ENCODE results near the gene ADAMTSL1.

The ADAMTSL1 gene

DNA sequence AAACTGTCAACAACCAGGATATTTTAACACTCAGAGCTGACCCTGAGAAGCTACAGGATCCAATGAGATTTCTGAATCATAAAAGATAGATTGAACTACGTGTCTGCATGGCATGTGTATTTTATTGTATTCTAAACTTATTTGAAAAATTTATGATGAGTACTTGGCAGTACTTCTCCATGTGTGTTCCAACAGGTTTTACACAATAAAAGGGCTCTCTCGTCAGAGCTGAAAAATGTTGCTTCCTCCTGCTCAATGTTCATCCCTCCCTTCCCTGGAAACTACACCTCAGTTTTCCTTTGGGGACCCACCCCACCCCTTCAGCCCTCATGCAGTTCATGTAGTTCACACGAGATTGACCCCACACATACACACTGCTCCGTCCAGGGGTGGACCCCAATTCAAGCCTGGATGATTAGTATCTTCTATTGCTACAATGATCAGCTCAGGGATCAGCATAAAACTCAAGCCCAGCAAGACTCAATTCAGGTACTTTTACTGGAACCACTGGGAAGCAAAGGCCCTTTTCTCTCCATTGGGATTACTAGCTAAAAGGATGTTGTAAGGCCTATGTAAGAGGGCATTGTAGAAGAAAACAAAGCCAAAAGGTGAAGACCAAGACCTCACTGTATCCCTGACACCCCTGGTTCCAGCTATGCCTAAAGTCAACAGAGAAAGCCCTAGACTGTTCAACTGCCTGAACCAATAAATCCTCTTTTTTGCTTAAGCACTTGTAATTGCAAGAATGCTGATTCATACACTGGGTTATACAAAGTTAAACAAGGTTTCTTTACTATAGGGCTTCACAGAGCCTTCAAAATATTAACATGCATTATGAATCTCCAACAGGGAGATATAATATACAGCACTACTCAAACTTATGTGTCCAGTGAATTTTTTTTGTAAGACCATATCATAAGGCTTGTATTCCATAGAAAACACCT, 446.5 kb downstream of the ADAMTSL1 start:
- no peak overlapping the region for H3K4me3 ChIP-seq (ENCODE audit: low read depth, low read length)
- DNase-seq (ENCODE audit: low read depth): no peak
- in situ Hi-C loops (cut with HindIII; ENCODE audit: low sequenced_read_pairs): no loop called here
- TF ChIP-seq, protein P1, sequence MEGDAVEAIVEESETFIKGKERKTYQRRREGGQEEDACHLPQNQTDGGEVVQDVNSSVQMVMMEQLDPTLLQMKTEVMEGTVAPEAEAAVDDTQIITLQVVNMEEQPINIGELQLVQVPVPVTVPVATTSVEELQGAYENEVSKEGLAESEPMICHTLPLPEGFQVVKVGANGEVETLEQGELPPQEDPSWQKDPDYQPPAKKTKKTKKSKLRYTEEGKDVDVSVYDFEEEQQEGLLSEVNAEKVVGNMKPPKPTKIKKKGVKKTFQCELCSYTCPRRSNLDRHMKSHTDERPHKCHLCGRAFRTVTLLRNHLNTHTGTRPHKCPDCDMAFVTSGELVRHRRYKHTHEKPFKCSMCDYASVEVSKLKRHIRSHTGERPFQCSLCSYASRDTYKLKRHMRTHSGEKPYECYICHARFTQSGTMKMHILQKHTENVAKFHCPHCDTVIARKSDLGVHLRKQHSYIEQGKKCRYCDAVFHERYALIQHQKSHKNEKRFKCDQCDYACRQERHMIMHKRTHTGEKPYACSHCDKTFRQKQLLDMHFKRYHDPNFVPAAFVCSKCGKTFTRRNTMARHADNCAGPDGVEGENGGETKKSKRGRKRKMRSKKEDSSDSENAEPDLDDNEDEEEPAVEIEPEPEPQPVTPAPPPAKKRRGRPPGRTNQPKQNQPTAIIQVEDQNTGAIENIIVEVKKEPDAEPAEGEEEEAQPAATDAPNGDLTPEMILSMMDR (IDR thresholded peaks at IDR 0.05; ENCODE audit: low read depth, low read length, missing control alignments): no peak

DNA sequence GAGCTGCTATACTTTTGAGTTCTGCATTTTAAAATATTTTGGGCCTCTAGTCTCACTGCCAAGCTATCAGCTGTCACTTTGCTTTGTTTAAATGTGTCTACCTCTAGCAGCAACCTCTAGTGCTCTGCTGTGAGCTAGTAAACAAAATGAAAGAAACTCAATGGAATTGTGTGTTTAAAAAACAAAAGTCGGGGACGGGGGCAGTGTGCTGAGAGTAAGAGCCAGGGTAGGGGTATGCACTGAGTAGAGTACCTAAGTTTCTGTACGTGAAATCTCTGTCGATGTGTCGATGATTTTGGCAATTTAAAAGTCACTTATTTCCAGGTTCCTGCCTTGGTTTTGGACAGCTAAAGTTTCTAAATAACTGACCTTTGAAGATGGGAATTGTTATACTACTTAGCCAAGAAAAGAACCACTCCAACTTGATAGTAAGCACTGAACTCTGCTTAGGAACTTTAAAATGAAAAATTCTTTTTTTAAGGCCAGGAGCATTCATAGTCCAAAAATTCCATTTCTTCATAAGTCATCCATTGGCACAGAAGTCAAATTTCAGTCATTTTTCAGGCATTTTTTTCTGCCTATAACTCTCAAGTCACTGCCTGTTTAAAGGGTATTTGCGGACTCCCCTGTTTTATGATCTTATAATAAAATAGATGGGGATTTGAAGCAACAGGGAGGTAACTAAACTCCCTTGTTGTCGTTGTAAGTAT, 447.6 kb downstream of the ADAMTSL1 start:
- in situ Hi-C loops (cut with HindIII; ENCODE audit: low sequenced_read_pairs): no loop called here
- TF ChIP-seq, protein P1 (IDR thresholded peaks at IDR 0.05; ENCODE audit: low read depth, low read length, missing control alignments): no peak
- no peak for DNase-seq (ENCODE audit: low read depth)
- H3K4me3 ChIP-seq (ENCODE audit: low read depth, low read length): no peak overlapping the region

DNA sequence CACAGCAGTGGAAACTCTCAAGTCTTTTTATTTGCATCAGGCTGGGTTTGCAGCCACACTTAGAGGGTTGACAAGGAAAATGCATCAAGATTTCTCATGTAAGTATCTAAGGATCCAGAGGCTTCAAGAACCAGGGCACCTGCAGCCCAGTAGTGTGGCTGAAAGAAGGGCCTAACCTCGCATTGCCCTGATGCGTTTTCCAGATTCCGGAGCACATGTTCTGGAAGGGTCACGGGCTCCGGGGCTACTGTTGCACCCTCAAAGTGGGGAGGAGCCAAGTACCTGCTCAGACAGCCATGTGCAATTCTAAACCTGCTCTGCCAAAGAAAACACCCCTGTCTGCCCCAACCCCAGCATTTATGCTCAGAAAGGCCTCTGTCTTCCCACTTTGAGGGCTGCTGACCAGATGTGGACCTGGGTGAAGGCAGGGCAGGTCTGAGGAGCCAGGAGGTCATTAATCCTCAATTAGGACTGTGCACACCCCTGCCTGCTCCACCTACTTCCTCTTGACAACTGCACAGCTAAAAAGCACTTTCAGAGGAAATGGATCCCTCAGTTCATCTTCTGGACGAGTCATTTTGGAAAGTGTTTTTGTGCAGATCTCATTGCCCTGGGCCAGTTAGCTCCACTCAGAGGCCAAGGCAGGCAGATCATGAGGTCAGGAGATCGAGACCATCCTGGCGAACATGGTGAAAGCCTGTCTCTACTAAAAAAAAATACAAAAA, 448.4 kb downstream of the ADAMTSL1 start:
- TF ChIP-seq, protein P1 (IDR thresholded peaks at IDR 0.05; ENCODE audit: low read depth, low read length, missing control alignments): no peak
- in situ Hi-C loops (cut with HindIII; ENCODE audit: low sequenced_read_pairs): no loop called here
- no peak for DNase-seq (ENCODE audit: low read depth)
- no peak overlapping the region for H3K4me3 ChIP-seq (ENCODE audit: low read depth, low read length)

DNA sequence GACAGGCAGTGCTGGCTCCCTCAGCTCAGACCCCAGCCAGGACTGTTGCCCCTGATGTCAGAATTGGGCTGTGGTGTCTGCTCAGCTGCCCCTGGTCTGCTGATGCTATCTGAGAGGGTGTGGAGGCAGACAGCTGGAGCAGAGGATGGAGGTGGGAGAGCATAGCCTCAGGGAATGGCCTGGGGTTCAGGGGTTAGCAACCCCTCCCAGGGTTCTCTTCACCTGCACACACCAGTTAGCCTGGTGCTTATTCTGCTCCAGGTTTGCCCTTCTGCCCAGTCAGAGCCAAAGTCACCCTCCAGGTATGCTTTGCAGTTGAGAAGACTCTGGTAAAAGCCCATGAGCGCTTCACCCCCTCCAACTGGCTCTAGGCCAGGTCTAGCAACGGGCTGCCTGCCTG, 449.2 kb downstream of the ADAMTSL1 start:
- TF ChIP-seq, protein P1 (IDR thresholded peaks at IDR 0.05; ENCODE audit: low read depth, low read length, missing control alignments): no peak
- in situ Hi-C loops (cut with HindIII; ENCODE audit: low sequenced_read_pairs): no loop called here
- no peak overlapping the region for H3K4me3 ChIP-seq (ENCODE audit: low read depth, low read length)
- no peak for DNase-seq (ENCODE audit: low read depth)

DNA sequence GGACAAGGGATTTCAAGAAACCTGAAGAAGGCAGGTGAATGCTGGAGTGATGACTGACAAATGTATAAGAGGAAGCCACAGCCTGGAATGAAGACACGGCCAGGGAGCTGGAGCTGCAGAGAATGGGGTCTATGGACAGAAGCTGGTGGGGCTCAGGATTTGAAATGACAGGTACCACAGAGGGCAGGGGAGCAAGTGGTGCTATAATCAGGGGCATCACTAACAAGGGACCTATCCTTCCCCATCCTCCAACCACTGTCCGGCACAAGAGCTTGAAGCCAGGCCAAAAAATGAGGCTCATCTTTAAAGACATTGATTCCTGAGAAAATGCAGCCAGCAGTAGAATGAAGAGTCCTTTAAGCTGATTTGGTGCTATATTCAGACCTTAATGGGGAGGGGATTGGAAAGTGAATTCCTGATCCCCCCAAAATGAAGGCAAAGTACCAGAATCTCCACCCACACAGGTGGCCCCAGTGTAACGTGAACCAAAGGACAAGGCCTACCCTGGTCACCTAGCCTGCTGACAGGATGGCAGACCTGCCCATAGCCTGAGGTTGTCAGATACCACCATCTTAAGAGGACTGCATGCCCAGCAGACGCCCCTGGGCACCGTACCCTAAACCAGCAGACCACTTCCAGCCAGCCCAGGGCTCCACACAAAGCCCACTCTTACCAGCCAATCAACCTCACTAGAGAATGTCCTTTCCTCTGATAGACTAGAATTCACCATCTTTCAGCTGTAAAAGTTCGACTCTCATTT, 449.9 kb downstream of the ADAMTSL1 start:
- DNase-seq (ENCODE audit: low read depth): no peak
- TF ChIP-seq, protein P1 (IDR thresholded peaks at IDR 0.05; ENCODE audit: low read depth, low read length, missing control alignments): no peak
- no peak overlapping the region for H3K4me3 ChIP-seq (ENCODE audit: low read depth, low read length)
- in situ Hi-C loops (cut with HindIII; ENCODE audit: low sequenced_read_pairs): no loop called here
